Measurements from ENCODE around the gene SHC3. TPM values are rescaled to one million over a fixed set of nuclear protein-coding genes. Genes with fewer than 3 reads are reported as not detected.

Gene SHC3
- total and polyA plus RNA-seq, 2 of the 4 experiments (the other 2 are of a cell fraction) = 4.5 to 13.3 TPM

DNA sequence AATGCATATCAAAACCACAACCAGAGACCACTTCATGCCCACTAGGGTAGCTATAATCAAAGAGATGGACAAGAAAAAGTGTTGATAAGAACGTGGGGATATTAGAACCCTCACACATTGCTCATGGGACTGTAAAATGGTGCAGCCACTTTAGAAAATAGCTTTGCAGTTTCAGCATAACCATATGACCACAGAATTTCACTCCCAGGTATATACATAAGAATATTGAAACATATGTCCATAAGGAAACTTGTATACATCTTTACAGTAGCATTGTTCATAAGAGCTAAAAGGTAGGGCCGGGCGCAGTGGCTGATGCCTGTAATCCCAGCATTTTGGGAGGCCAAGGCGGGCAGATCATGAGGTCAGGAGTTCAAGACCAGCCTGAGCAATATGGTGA is 131.0 kb downstream of the SHC3 start:
- Histone ChIP-seq H3K27me3 (ENCODE audit: control insufficient read depth, insufficient read depth, low read length) (no peaks in the 10 kb centered on the region), H3K18ac (ENCODE audit: low read depth, low read length) (no peak overlapping the region), H3K23ac (ENCODE audit: low read depth, low read length) (no peak overlapping the region), H3K79me1 (ENCODE audit: low read depth in 1 of 2, low read length in 2 of 2) (no peaks in the 10 kb centered on the region), H4K91ac (ENCODE audit: insufficient read depth, low read depth, low read length) (no peak overlapping the region), H3K27ac (ENCODE audit: insufficient read depth, low read length) (no peak overlapping the region), H3K4me2 (ENCODE audit: low read depth, low read length) (no peak overlapping the region), H2BK120ac (ENCODE audit: low read depth, low read length) (no peak overlapping the region), H3K4ac (ENCODE audit: low read depth, low read length) (no peak overlapping the region), H4K5ac (ENCODE audit: low read depth, low read length) (no peak overlapping the region), H2AK5ac (ENCODE audit: low read depth, low read length) (no peak overlapping the region), H3K9me1 (ENCODE audit: insufficient read depth, low read length) (peaks cover 7% of the 10 kb centered on the region; the same call in 1 of the 2 replicates), H2BK20ac (ENCODE audit: low read depth, low read length) (no peak overlapping the region), H3K9me3 (ENCODE audit: control insufficient read depth, insufficient read depth, low read length) (no peaks in the 10 kb centered on the region), H3K14ac (replicated peaks; ENCODE audit: low read depth, low read length) (no peak overlapping the region), H4K20me1 (ENCODE audit: insufficient read depth, low read length) (no peaks in the 10 kb centered on the region), H2BK15ac (ENCODE audit: low read depth, low read length) (no peak overlapping the region), H3K36me3 (ENCODE audit: control insufficient read depth, insufficient read depth, low read length) (peaks cover 19% of the 10 kb centered on the region), H3K9ac (ENCODE audit: low read depth, low read length) (no peak overlapping the region), H2BK5ac (ENCODE audit: low read depth, low read length, poor library complexity, severe bottlenecking) (no peak overlapping the region), H4K8ac (ENCODE audit: low read depth in 2 of 2, low read length in 2 of 2) (no peak overlapping the region), H3K4me3 (ENCODE audit: insufficient read depth, low read depth, low read length) (no peak overlapping the region), H2AK9ac (replicated peaks; ENCODE audit: low read depth, low read length, poor library complexity) (no peak overlapping the region), H3K4me1 (ENCODE audit: control insufficient read depth, insufficient read depth, low read length) (no peaks in the 10 kb centered on the region), H2AFZ (replicated peaks; ENCODE audit: low read length, poor library complexity) (no peak overlapping the region), H3K56ac (ENCODE audit: extremely low read depth, insufficient read depth, low read length) (no peak overlapping the region)
- ATAC-seq (ENCODE audit: low read depth) (no peak), DNase-seq (no peak)
- CTCF ChIA-PET = interaction anchor here (0.6 kb wide), 1 partner anchor 1054 kb away, joined by 3 read pairs; no protein-coding TSS in a partner anchor
- no CpG with 5 or more reads among the region's 4 CpGs for WGBS, 2 experiments (ENCODE audit: extremely low coverage in 2 of 2, insufficient read length in 1 of 2)
- intact Hi-C loops (cut with micrococcal nuclease) = no loop called here
- POLR2A ChIA-PET (ENCODE audit: unreplicated experiment) = no interaction called here
- in situ Hi-C loops (cut with MboI; ENCODE audit: low sequenced_read_pairs) = no loop called here
- no TSS peak for BruUV-seq (replicated peaks)
- dilution Hi-C loops (cut with HindIII; ENCODE audit: low sequenced_read_pairs, unreplicated experiment) = no loop called here
- TF ChIP-seq USF2 (IDR thresholded peaks at IDR 0.05; ENCODE audit: low read depth, low read length) (no peak), FOS (IDR thresholded peaks at IDR 0.05; ENCODE audit: low read depth, low read length) (no peak), CTCF (conservative IDR thresholded peaks at IDR 0.05; ENCODE audit: low read depth, low read length) (no peak)
